Measurements from ENCODE around the gene TRAPPC2L. TPM values are rescaled to one million over a fixed set of nuclear protein-coding genes. Genes with fewer than 3 reads are reported as not detected.

The TRAPPC2L gene
- total RNA-seq, 1 donor from 2014 or later, result 59.1 TPM

GRCh38 chr16:88841521-88842307, 15.2 kb upstream of the TRAPPC2L start:
- no peak overlapping the region for H3K27ac ChIP-seq (ENCODE audit: low read depth, low read length)
- H3K27me3 ChIP-seq (ENCODE audit: insufficient read depth, low read length), result no peaks in the 10 kb centered on the region
- H3K9me3 Mint-ChIP-seq (ENCODE audit: unreplicated experiment), result no peaks in the 10 kb centered on the region
- TF ChIP-seq CTCF (IDR thresholded peaks at IDR 0.05; ENCODE audit: insufficient read depth, low read depth, low read length), result no peak
- no peak for TF ChIP-seq EZH2 (IDR thresholded peaks at IDR 0.05; ENCODE audit: insufficient read depth, low read length)
- no peak for FAIRE-seq
- H3K27me3 Mint-ChIP-seq (ENCODE audit: low read depth, unreplicated experiment), result no peaks in the 10 kb centered on the region
- H3K79me2 ChIP-seq (ENCODE audit: insufficient read depth, low read length), result no peaks in the 10 kb centered on the region
- no peaks in the 10 kb centered on the region for H3K4me1 ChIP-seq (ENCODE audit: insufficient read depth, low read length)
- H3K4me2 ChIP-seq (ENCODE audit: low read length), result no peak overlapping the region
- H3K4me3 ChIP-seq (ENCODE audit: insufficient read depth, low read depth, low read length), result no peak overlapping the region
- no peaks in the 10 kb centered on the region for H3K36me3 ChIP-seq (ENCODE audit: insufficient read depth, low read length)
- H3K27ac Mint-ChIP-seq (ENCODE audit: unreplicated experiment), result no peak overlapping the region
- no peak overlapping the region for H3K9ac ChIP-seq (ENCODE audit: low read length)
- no peaks in the 10 kb centered on the region for H3K9me3 ChIP-seq (ENCODE audit: insufficient read depth, low read depth, low read length)
- H3K4me3 Mint-ChIP-seq (ENCODE audit: unreplicated experiment), result no peak overlapping the region
- H4K20me1 ChIP-seq (ENCODE audit: insufficient read depth, low read length), result peaks cover 31% of the 10 kb centered on the region
- H3K4me1 Mint-ChIP-seq (ENCODE audit: low read depth, unreplicated experiment), result no peaks in the 10 kb centered on the region
- H2AFZ ChIP-seq (ENCODE audit: low read depth, low read length), result no peak overlapping the region
- H3K36me3 Mint-ChIP-seq (ENCODE audit: low read depth, unreplicated experiment), result peaks cover 14% of the 10 kb centered on the region
- DNase-seq (ENCODE audit: low read depth), result no peak

- H3K79me2 ChIP-seq (ENCODE audit: insufficient read depth, low read length), result no peaks in the 10 kb centered on the region
- H3K4me3 ChIP-seq (ENCODE audit: insufficient read depth, low read depth, low read length), result no peak overlapping the region
- FAIRE-seq, result no peak
- no peak overlapping the region for H3K4me2 ChIP-seq (ENCODE audit: low read length)
- no peak for TF ChIP-seq CTCF (IDR thresholded peaks at IDR 0.05; ENCODE audit: insufficient read depth, low read depth, low read length)
- no peak for TF ChIP-seq EZH2 (IDR thresholded peaks at IDR 0.05; ENCODE audit: insufficient read depth, low read length)
- no peak overlapping the region for H2AFZ ChIP-seq (ENCODE audit: low read depth, low read length)
- no peak for DNase-seq (ENCODE audit: low read depth)
- H4K20me1 ChIP-seq (ENCODE audit: insufficient read depth, low read length), result peaks cover 32% of the 10 kb centered on the region
- Mint-ChIP-seq H3K36me3 (ENCODE audit: low read depth, unreplicated experiment) (peaks cover 12% of the 10 kb centered on the region), H3K27me3 (ENCODE audit: low read depth, unreplicated experiment) (no peaks in the 10 kb centered on the region), H3K27ac (ENCODE audit: unreplicated experiment) (no peak overlapping the region), H3K4me3 (ENCODE audit: unreplicated experiment) (no peak overlapping the region), H3K4me1 (ENCODE audit: low read depth, unreplicated experiment) (no peaks in the 10 kb centered on the region), H3K9me3 (ENCODE audit: unreplicated experiment) (no peaks in the 10 kb centered on the region)
- H3K27ac ChIP-seq (ENCODE audit: low read depth, low read length), result no peak overlapping the region
- H3K27me3 ChIP-seq (ENCODE audit: insufficient read depth, low read length), result no peaks in the 10 kb centered on the region
- no peaks in the 10 kb centered on the region for H3K4me1 ChIP-seq (ENCODE audit: insufficient read depth, low read length)
- H3K9me3 ChIP-seq (ENCODE audit: insufficient read depth, low read depth, low read length), result no peaks in the 10 kb centered on the region
- no peaks in the 10 kb centered on the region for H3K36me3 ChIP-seq (ENCODE audit: insufficient read depth, low read length)
- H3K9ac ChIP-seq (ENCODE audit: low read length), result no peak overlapping the region
Observed at GRCh38 chr16:88842308-88842756, 14.6 kb upstream of the TRAPPC2L start.

- peaks cover 12% of the 10 kb centered on the region for H3K36me3 Mint-ChIP-seq (ENCODE audit: low read depth, unreplicated experiment)
- H3K9me3 ChIP-seq (ENCODE audit: insufficient read depth, low read depth, low read length), result no peaks in the 10 kb centered on the region
- FAIRE-seq, result no peak
Observed at GRCh38 chr16:88842806-88843205, 14.1 kb upstream of the TRAPPC2L start.

More at GRCh38 chr16:88842806-88843205, 14.1 kb upstream of the TRAPPC2L start:
- no peak overlapping the region for H3K4me3 Mint-ChIP-seq (ENCODE audit: unreplicated experiment)
- TF ChIP-seq CTCF (IDR thresholded peaks at IDR 0.05; ENCODE audit: insufficient read depth, low read depth, low read length) (no peak), EZH2 (IDR thresholded peaks at IDR 0.05; ENCODE audit: insufficient read depth, low read length) (no peak)
- H3K9me3 Mint-ChIP-seq (ENCODE audit: unreplicated experiment), result no peaks in the 10 kb centered on the region
- no peak overlapping the region for H3K4me3 ChIP-seq (ENCODE audit: insufficient read depth, low read depth, low read length)
- no peaks in the 10 kb centered on the region for H3K36me3 ChIP-seq (ENCODE audit: insufficient read depth, low read length)
- no peaks in the 10 kb centered on the region for H3K4me1 Mint-ChIP-seq (ENCODE audit: low read depth, unreplicated experiment)
- no peak overlapping the region for H3K27ac ChIP-seq (ENCODE audit: low read depth, low read length)
- H3K27me3 ChIP-seq (ENCODE audit: insufficient read depth, low read length), result no peaks in the 10 kb centered on the region
- DNase-seq (ENCODE audit: low read depth), result no peak
- no peak overlapping the region for H3K4me2 ChIP-seq (ENCODE audit: low read length)
- no peaks in the 10 kb centered on the region for H3K27me3 Mint-ChIP-seq (ENCODE audit: low read depth, unreplicated experiment)
- H3K9ac ChIP-seq (ENCODE audit: low read length), result no peak overlapping the region
- no peak overlapping the region for H2AFZ ChIP-seq (ENCODE audit: low read depth, low read length)
- peaks cover 37% of the 10 kb centered on the region for H4K20me1 ChIP-seq (ENCODE audit: insufficient read depth, low read length)
- H3K79me2 ChIP-seq (ENCODE audit: insufficient read depth, low read length), result no peaks in the 10 kb centered on the region
- no peak overlapping the region for H3K27ac Mint-ChIP-seq (ENCODE audit: unreplicated experiment)
- no peaks in the 10 kb centered on the region for H3K4me1 ChIP-seq (ENCODE audit: insufficient read depth, low read length)
